Activated CD4-positive, CD25-positive, alpha-beta regulatory T cell treated with anti-CD3 and anti-CD28 coated beads, Interleukin-2, amount 50 U/mL, for 16 hours (primary cell): Measurements from ENCODE around the gene DUSP10.

ENCODE experiments used
- DNase-seq: peaks from one replicate; pipeline ENCODE4 v3.0.0-alpha.2; 2020; ENCODE audit warnings: low read depth, low spot score

Gene DUSP10

GRCh38 chr1:221714227-221715152 is 27.4 kb downstream of the DUSP10 start:
- DNase-seq: no peak

GRCh38 chr1:221712776-221713431 is 29.0 kb downstream of the DUSP10 start:
- DNase-seq: peak; percentile 71

GRCh38 chr1:221712198-221712684 is 29.6 kb downstream of the DUSP10 start:
- DNase-seq: peak; percentile 30

GRCh38 chr1:221711656-221712055 is 30.2 kb downstream of the DUSP10 start:
- DNase-seq: no peak

GRCh38 chr1:221711063-221711577 is 30.8 kb downstream of the DUSP10 start:
- no peak for DNase-seq

GRCh38 chr1:221709854-221710253 is 32.0 kb downstream of the DUSP10 start:
- no peak for DNase-seq

GRCh38 chr1:221708987-221709386 is 32.9 kb downstream of the DUSP10 start:
- peak; percentile 30 for DNase-seq

- no peak for DNase-seq
Observed at GRCh38 chr1:221708076-221708571, 33.8 kb downstream of the DUSP10 start.

GRCh38 chr1:221706876-221707582 is 34.9 kb downstream of the DUSP10 start:
- DNase-seq: no peak

GRCh38 chr1:221706191-221706590 is 35.7 kb downstream of the DUSP10 start:
- DNase-seq: no peak

GRCh38 chr1:221704306-221704705 is 37.6 kb downstream of the DUSP10 start:
- DNase-seq: no peak

GRCh38 chr1:221701570-221702186 is 40.2 kb downstream of the DUSP10 start:
- no peak for DNase-seq

- DNase-seq: no peak
Observed at GRCh38 chr1:221700948-221701347, 40.9 kb downstream of the DUSP10 start.

- DNase-seq: no peak
Observed at GRCh38 chr1:221700536-221700935, 41.4 kb downstream of the DUSP10 start.

- DNase-seq: no peak
Observed at GRCh38 chr1:221699978-221700519, 41.8 kb downstream of the DUSP10 start.

GRCh38 chr1:221699577-221699976 is 42.3 kb downstream of the DUSP10 start:
- DNase-seq: no peak

GRCh38 chr1:221698579-221699349 is 43.1 kb downstream of the DUSP10 start:
- DNase-seq: no peak

- DNase-seq: no peak
Observed at GRCh38 chr1:221697923-221698425, 43.9 kb downstream of the DUSP10 start.

- no peak for DNase-seq
Observed at GRCh38 chr1:221696718-221697461, 45.0 kb downstream of the DUSP10 start.
